ENCODE results near the gene AKAP7.

GRCh38 chr6:131206463-131207251 is 71.4 kb downstream of the AKAP7 start:
- no peak for TF ChIP-seq CTCF (IDR thresholded peaks at IDR 0.05)
- no peak for TF ChIP-seq ZFX (IDR thresholded peaks at IDR 0.05; ENCODE audit: borderline replicate concordance)

All from 22Rv1 (cell line).